PC-3 (cell line): ENCODE results near the gene FAM174B. TPM values are rescaled to one million over a fixed set of nuclear protein-coding genes. Genes with fewer than 3 reads are reported as not detected.

ENCODE experiments used
- ATAC-seq: fragments of 200-7000 bp; cut with Tn5 transposase; 2 replicates; pipeline ENCODE4 v1.9.1; 2020; ENCODE audit warnings: mild to moderate bottlenecking, moderate library complexity
- BruUV-seq: library from RNA; stranded (reverse); fragments of 400-500 nt; replicated peaks from 2 replicates; lab custom pipeline; 2021; lab: Mats Ljungman, UMichigan
- CTCF ChIA-PET: fragments of 300-600 bp; sonication (Branson Sonifier 250); formaldehyde crosslinking; loops from one replicate; lab custom pipeline; 2022; ENCODE audit warnings: antibody characterized with exemption; lab: Charles Lee
- POLR2A ChIA-PET: fragments of 300-600 bp; sonication (Branson Sonifier 250); formaldehyde crosslinking; loops from one replicate; lab custom pipeline; 2022; ENCODE audit warnings: antibody characterized with exemption; ENCODE audit not compliant: unreplicated experiment; lab: Charles Lee
- DNase-seq: peaks from one replicate; pipeline ENCODE4 v3.0.0-alpha.2; 2015
- H2AFZ ChIP-seq: fragments of 300-600 bp; sonication (generic); 2 replicates; pipeline ENCODE4 v1.6.0; 2016; ENCODE audit warnings: antibody characterized with exemption, low read length
- H3F3A ChIP-seq: fragments of 300-600 bp; sonication (generic); one replicate; pipeline ENCODE4 v1.6.0; 2017; ENCODE audit warnings: antibody characterized with exemption, low read length, control low read depth, mild to moderate bottlenecking; ENCODE audit not compliant: unreplicated experiment
- H3K27ac ChIP-seq: fragments of 300-600 bp; sonication (generic); 2 replicates; pipeline ENCODE4 v1.5.1; 2016; ENCODE audit warnings: mild to moderate bottlenecking, low read length
- H3K27me3 ChIP-seq: fragments of 300-600 bp; sonication (generic); 2 replicates; pipeline ENCODE4 v1.6.1; 2016; ENCODE audit warnings: low read length, mixed read lengths
- H3K36me3 ChIP-seq: fragments of 300-600 bp; sonication (generic); 2 replicates; pipeline ENCODE4 v1.6.1; 2016; ENCODE audit warnings: low read depth, mixed run types, low read length, mixed read lengths
- H3K4me1 ChIP-seq: fragments of 300-600 bp; sonication (generic); 2 replicates; pipeline ENCODE4 v1.5.1; 2016; ENCODE audit warnings: low read length; ENCODE audit not compliant: insufficient read depth
- H3K4me2 ChIP-seq: fragments of 300-600 bp; sonication (generic); 2 replicates; pipeline ENCODE4 v1.6.0; 2016; ENCODE audit warnings: low read length
- H3K4me3 ChIP-seq: fragments of 300-600 bp; sonication (generic); 2 replicates; pipeline ENCODE4 v1.5.1; 2016; ENCODE audit warnings: mild to moderate bottlenecking, low read length, mixed read lengths
- H3K79me2 ChIP-seq: fragments of 300-600 bp; sonication (generic); 2 replicates; pipeline ENCODE4 v1.6.1; 2017; ENCODE audit warnings: low read length, mixed read lengths
- H3K9ac ChIP-seq: fragments of 300-600 bp; sonication (generic); 2 replicates; pipeline ENCODE4 v1.6.0; 2016; ENCODE audit warnings: mild to moderate bottlenecking, low read length
- H3K9me2 ChIP-seq: fragments of 300-600 bp; sonication (generic); replicated peaks from 2 replicates; pipeline ENCODE4 v1.6.1; 2016; ENCODE audit warnings: mixed run types, low read length, mixed read lengths
- H3K9me3 ChIP-seq: fragments of 300-600 bp; sonication (generic); 2 replicates; pipeline ENCODE4 v1.6.1; 2016; ENCODE audit warnings: low read length, mixed read lengths
- H4K20me1 ChIP-seq: fragments of 300-600 bp; sonication (generic); 2 replicates; pipeline ENCODE4 v1.6.1; 2016; ENCODE audit warnings: low read length, mixed read lengths
- EZH2 ChIP-seq: fragments of 300-600 bp; sonication (generic); IDR thresholded peaks from one replicate; pipeline ENCODE4 v1.6.1; 2017; ENCODE audit warnings: antibody characterized with exemption, mild to moderate bottlenecking, low read length; ENCODE audit not compliant: unreplicated experiment
- EZH2phosphoT487 ChIP-seq: fragments of 300-600 bp; sonication (generic); IDR thresholded peaks from 2 replicates; pipeline ENCODE4 v1.6.1; 2018; ENCODE audit warnings: mild to moderate bottlenecking, antibody characterized with exemption, low read length, borderline replicate concordance
- intact Hi-C: fragments of 100-400 bp; cut with micrococcal nuclease; formaldehyde crosslinking; loops from 2 replicates; pipeline ENCODE4 v1.9.0; 2023
- total RNA-seq: library from RNA; depleted of rRNA; stranded (reverse); fragments of >200 nt; gene quantifications from 2 replicates; pipeline ENCODE4 v1.2.3, GENCODE V29; 2014
- TF ChIP-seq, protein P1 (sequence below): fragments of 300-600 bp; sonication (generic); conservative IDR thresholded peaks from 2 replicates; pipeline ENCODE4 v1.5.1; 2017; ENCODE audit warnings: antibody characterized with exemption, low read depth, mild to moderate bottlenecking, low read length

FAM174B gene
- total RNA-seq, 1 experiment from 2014 or later = 9.6 TPM

DNA sequence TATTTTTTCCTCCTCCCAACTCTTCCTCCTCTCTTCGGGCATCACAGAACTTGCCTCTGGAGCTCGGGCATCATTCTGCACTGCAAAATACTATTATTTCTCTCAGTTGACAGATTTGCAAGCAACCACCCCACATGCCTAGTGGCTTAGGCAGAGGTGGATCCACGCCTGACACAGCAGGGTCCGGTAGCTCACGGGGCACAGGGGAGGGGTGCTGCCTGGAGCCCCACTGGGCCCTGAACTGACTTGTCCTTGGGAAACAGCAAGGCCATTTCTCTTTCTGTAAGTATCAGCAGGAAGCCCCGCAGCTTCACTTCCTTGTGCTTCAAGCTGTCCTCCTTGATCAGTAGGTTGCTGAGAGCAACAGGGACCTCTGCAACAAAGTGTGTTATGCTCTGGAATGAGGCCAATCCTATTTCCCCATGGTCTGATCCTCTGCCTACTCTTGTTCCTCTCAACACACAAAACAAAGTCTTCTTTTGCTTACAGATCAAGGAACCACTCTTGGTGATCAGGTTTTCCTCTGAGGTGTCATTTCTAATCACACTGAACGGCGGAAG, 69.1 kb downstream of the FAM174B start:
- Histone ChIP-seq H3K27ac (no peak overlapping the region), H3K4me1 (no peaks in the 10 kb centered on the region), H3F3A (no peaks in the 10 kb centered on the region), H2AFZ (no peak overlapping the region), H3K9me2 (no peaks in the 10 kb centered on the region), H3K9me3 (no peaks in the 10 kb centered on the region), H3K4me3 (no peak overlapping the region), H3K9ac (no peak overlapping the region), H3K4me2 (no peak overlapping the region), H3K36me3 (no peaks in the 10 kb centered on the region), H3K79me2 (no peaks in the 10 kb centered on the region), H3K27me3 (peaks cover 90% of the 10 kb centered on the region), H4K20me1 (no peaks in the 10 kb centered on the region)
- CTCF ChIA-PET = no interaction called here
- intact Hi-C loops = no loop called here
- POLR2A ChIA-PET = no interaction called here
- TF ChIP-seq EZH2phosphoT487 (no peak), EZH2 (no peak)
- TF ChIP-seq, protein P1, sequence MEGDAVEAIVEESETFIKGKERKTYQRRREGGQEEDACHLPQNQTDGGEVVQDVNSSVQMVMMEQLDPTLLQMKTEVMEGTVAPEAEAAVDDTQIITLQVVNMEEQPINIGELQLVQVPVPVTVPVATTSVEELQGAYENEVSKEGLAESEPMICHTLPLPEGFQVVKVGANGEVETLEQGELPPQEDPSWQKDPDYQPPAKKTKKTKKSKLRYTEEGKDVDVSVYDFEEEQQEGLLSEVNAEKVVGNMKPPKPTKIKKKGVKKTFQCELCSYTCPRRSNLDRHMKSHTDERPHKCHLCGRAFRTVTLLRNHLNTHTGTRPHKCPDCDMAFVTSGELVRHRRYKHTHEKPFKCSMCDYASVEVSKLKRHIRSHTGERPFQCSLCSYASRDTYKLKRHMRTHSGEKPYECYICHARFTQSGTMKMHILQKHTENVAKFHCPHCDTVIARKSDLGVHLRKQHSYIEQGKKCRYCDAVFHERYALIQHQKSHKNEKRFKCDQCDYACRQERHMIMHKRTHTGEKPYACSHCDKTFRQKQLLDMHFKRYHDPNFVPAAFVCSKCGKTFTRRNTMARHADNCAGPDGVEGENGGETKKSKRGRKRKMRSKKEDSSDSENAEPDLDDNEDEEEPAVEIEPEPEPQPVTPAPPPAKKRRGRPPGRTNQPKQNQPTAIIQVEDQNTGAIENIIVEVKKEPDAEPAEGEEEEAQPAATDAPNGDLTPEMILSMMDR = no peak
- no TSS peak for BruUV-seq
- no peak for DNase-seq
- no peak for ATAC-seq

DNA sequence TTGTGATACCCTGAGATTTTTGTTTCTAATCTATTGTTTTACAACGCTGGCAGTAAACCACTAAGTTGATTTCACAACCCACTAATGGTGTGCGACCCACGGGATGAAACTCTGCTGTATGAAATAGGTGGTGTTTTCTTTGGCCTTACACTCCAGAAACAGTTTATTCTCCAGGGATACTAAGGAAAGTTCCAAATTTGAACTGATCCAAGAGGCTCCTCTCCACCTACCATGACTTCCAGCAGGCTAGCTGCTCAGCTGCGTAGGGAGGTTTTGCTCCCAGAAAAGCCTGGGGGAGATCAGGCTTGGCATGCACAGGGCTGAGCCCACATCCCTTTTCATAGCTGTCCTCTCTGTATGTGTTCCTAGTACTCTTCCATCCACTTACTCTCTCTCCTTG, 71.5 kb downstream of the FAM174B start:
- ChIA-PET CTCF (no interaction called here), POLR2A (no interaction called here)
- Histone ChIP-seq H3K9ac (no peak overlapping the region), H3K4me3 (no peak overlapping the region), H3K9me2 (no peaks in the 10 kb centered on the region), H3K27me3 (peaks cover 97% of the 10 kb centered on the region), H3K4me1 (no peaks in the 10 kb centered on the region), H2AFZ (no peak overlapping the region), H3K27ac (no peak overlapping the region), H3K4me2 (no peak overlapping the region), H3K36me3 (no peaks in the 10 kb centered on the region), H3K9me3 (no peaks in the 10 kb centered on the region), H3F3A (no peaks in the 10 kb centered on the region), H4K20me1 (no peaks in the 10 kb centered on the region), H3K79me2 (no peaks in the 10 kb centered on the region)
- no TSS peak for BruUV-seq
- DNase-seq = no peak
- TF ChIP-seq EZH2phosphoT487 (no peak), EZH2 (no peak)
- TF ChIP-seq, protein P1 = no peak
- ATAC-seq = no peak
- intact Hi-C loops = no loop called here

DNA sequence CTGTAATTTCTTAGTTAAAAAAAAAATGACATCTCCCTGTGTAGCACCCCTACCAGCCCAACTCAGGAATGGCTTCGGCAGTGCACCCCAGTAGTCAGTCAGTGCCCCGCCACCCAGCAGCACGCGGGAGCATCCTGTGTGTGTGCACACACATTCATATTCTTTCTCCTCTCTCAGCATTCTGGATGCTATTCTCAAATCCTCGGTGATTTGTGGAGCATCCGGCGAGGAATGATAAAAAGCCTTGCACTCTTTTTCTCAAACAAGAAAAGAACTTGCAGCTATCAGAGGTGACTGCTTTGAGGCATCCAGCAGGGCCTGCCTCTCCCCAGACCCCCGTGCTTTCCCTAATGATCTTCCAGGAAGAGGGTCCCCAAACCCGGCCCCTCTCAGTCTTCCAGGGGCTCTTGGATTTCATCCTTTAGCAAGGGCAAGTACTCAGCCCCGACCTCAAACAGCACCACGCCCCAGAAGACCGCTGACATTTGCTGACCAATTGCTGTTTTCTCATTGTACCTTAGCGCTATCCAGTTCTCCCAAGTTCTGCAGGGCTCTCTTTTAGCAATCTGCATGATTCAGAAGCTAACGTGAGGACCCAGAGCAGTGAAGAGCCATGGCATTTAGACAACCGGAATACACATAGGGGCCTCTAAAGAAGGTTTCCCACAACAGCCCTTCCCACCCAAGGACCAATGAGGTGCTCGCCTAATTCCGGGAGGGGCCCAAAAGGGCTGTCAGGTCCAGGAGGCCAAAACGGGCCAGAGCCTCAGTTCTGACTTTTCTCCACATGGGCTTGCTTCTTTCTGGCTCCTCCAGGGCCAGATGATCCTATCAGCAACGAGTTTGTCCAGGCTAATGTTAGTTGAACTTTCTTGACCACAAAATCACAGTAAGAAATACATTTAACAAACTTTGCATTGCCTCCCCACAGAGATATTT, 72.2 kb downstream of the FAM174B start:
- no peak for ATAC-seq
- Histone ChIP-seq H3F3A (no peaks in the 10 kb centered on the region), H3K27ac (no peak overlapping the region), H2AFZ (no peak overlapping the region), H3K4me1 (no peaks in the 10 kb centered on the region), H3K36me3 (no peaks in the 10 kb centered on the region), H3K4me2 (no peak overlapping the region), H3K79me2 (no peaks in the 10 kb centered on the region), H4K20me1 (no peaks in the 10 kb centered on the region), H3K27me3 (peaks cover 97% of the 10 kb centered on the region), H3K9ac (no peak overlapping the region), H3K4me3 (no peak overlapping the region), H3K9me3 (no peaks in the 10 kb centered on the region), H3K9me2 (no peaks in the 10 kb centered on the region)
- ChIA-PET CTCF (no interaction called here), POLR2A (no interaction called here)
- no TSS peak for BruUV-seq
- no peak for DNase-seq
- no peak for TF ChIP-seq EZH2phosphoT487
- no peak for TF ChIP-seq EZH2
- TF ChIP-seq, protein P1 = no peak
- intact Hi-C loops = no loop called here
